ENCODE measurements around the gene XYLT1.

- TF ChIP-seq CTCF (IDR thresholded peaks at IDR 0.05; ENCODE audit: low read depth, low read length) (no peak), EZH2phosphoT487 (IDR thresholded peaks at IDR 0.05; ENCODE audit: low read depth) (no peak)
Observed at GRCh38 chr16:17069681-17070080, 401.1 kb downstream of the XYLT1 start.

Measured in OCI-LY3 (cell line).